ENCODE results near the gene LETMD1.

LETMD1 gene

GRCh38 chr12:51080136-51080535 is 32.0 kb downstream of the LETMD1 start:
- no peak for DNase-seq

GRCh38 chr12:51081421-51081820 is 33.3 kb downstream of the LETMD1 start:
- DNase-seq, result no peak

GRCh38 chr12:51082561-51083125 is 34.5 kb downstream of the LETMD1 start:
- peak; percentile 13 for DNase-seq

GRCh38 chr12:51083126-51083833 is 35.2 kb downstream of the LETMD1 start, which contains the start of gene CSRNP2:
CSRNP2 (minus strand) TSS chr12:51083596; CDS start chr12:51076561, 7,035 bp downstream.
- DNase-seq, result peak; percentile 95

GRCh38 chr12:51085757-51086156 is 37.6 kb downstream of the LETMD1 start:
- no peak for DNase-seq

- DNase-seq, result no peak
These were observed 38.8 kb downstream of the LETMD1 start for GRCh38 chr12:51086933-51087332.

GRCh38 chr12:51087818-51088217 is 39.7 kb downstream of the LETMD1 start:
- no peak for DNase-seq

- no peak for DNase-seq
These were observed 42.6 kb downstream of the LETMD1 start for GRCh38 chr12:51090705-51091229.

GRCh38 chr12:51098611-51099010 is 50.5 kb downstream of the LETMD1 start:
- no peak for DNase-seq

- DNase-seq, result no peak
These were observed 55.9 kb downstream of the LETMD1 start for GRCh38 chr12:51103977-51104376.

- no peak for DNase-seq
These were observed 60.0 kb downstream of the LETMD1 start for GRCh38 chr12:51108136-51108535.

Data from DMS153 (cell line).